Activated CD8-positive, alpha-beta memory T cell treated with anti-CD3 and anti-CD28 coated beads, Interleukin-2, amount 50 U/mL, for 1 hour (primary cell): ENCODE results near the gene PLPP7.
"Not testable (repeated sequence)": the region's sequence is repeated elsewhere in the genome, so short reads cannot be mapped to it uniquely, and the experiment has no call there.

Source experiments
- DNase-seq: peaks from one replicate; pipeline ENCODE4 v3.0.0-alpha.2; 2020; ENCODE audit errors: extremely low read depth

The PLPP7 gene

GRCh38 chr9:131266266-131267229 lies 23.0 kb upstream of the PLPP7 start:
- no peak for DNase-seq

GRCh38 chr9:131270171-131271015 lies 19.1 kb upstream of the PLPP7 start:
- no peak for DNase-seq

- not testable (repeated sequence) for DNase-seq
Measured at GRCh38 chr9:131271016-131271273, 18.6 kb upstream of the PLPP7 start.

- no peak for DNase-seq
Measured at GRCh38 chr9:131271506-131271931, 18.0 kb upstream of the PLPP7 start.

GRCh38 chr9:131272212-131272611 lies 17.3 kb upstream of the PLPP7 start:
- no peak for DNase-seq

- no peak for DNase-seq
Measured at GRCh38 chr9:131273146-131273855, 16.2 kb upstream of the PLPP7 start.

GRCh38 chr9:131273856-131274673 lies 15.5 kb upstream of the PLPP7 start:
- no peak for DNase-seq

- no peak for DNase-seq
Measured at GRCh38 chr9:131274674-131275331, 14.7 kb upstream of the PLPP7 start.

GRCh38 chr9:131275332-131276093 lies 14.0 kb upstream of the PLPP7 start:
- DNase-seq = no peak

- DNase-seq = no peak
Measured at GRCh38 chr9:131276094-131276888, 13.2 kb upstream of the PLPP7 start, which contains the start of gene FAM78A. Gene FAM78A (minus strand): TSS chr9:131276510. CDS start chr9:131276179, 331 bp downstream.

GRCh38 chr9:131276891-131277286 lies 12.6 kb upstream of the PLPP7 start:
- no peak for DNase-seq

GRCh38 chr9:131277287-131277909 lies 12.1 kb upstream of the PLPP7 start:
- DNase-seq = no peak

GRCh38 chr9:131277910-131278701 lies 11.4 kb upstream of the PLPP7 start:
- DNase-seq = peak; percentile 58

GRCh38 chr9:131278702-131279111 lies 10.8 kb upstream of the PLPP7 start:
- DNase-seq = no peak

- no peak for DNase-seq
Measured at GRCh38 chr9:131279196-131279862, 10.2 kb upstream of the PLPP7 start.

GRCh38 chr9:131279863-131280570 lies 9.5 kb upstream of the PLPP7 start:
- DNase-seq = no peak

GRCh38 chr9:131280660-131281059 lies 8.9 kb upstream of the PLPP7 start:
- DNase-seq = no peak
